ENCODE results near the gene FAM200A. TPM values are rescaled to one million over a fixed set of nuclear protein-coding genes. Genes with fewer than 3 reads are reported as not detected.
A peak's percentile ranks its signal among the peaks of the same experiment; 100 is the strongest.

Gene FAM200A
- total RNA-seq, 6 experiments from 2014 or later: 1.4 to 3.4 (median 2.3) TPM

DNA sequence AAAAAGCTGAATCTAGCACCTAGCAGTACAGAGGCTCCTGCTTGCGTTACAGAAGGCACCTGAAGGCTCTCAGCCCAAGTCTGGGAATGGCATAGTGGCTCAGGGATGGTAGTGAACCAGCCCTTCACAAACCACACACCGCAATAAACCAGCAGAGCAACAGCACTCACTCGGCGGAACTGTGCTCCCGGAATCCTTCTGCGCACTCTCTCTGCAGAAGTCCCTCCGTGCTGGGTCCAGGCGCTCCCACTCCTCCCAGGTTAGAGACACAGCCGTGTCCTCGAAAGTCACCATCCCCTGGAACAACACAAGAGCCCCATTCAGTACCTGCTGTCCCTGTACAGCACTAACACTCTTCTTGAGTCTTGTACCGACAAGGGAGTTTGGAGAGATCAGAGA is 53.4 kb downstream of the FAM200A start:
- ATAC-seq: no peak
- TF ChIP-seq, protein P1, sequence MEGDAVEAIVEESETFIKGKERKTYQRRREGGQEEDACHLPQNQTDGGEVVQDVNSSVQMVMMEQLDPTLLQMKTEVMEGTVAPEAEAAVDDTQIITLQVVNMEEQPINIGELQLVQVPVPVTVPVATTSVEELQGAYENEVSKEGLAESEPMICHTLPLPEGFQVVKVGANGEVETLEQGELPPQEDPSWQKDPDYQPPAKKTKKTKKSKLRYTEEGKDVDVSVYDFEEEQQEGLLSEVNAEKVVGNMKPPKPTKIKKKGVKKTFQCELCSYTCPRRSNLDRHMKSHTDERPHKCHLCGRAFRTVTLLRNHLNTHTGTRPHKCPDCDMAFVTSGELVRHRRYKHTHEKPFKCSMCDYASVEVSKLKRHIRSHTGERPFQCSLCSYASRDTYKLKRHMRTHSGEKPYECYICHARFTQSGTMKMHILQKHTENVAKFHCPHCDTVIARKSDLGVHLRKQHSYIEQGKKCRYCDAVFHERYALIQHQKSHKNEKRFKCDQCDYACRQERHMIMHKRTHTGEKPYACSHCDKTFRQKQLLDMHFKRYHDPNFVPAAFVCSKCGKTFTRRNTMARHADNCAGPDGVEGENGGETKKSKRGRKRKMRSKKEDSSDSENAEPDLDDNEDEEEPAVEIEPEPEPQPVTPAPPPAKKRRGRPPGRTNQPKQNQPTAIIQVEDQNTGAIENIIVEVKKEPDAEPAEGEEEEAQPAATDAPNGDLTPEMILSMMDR (IDR thresholded peaks at IDR 0.05): no peak
- TF ChIP-seq POLR2A (IDR thresholded peaks at IDR 0.05): no peak
- intact Hi-C loops (cut with DNase I): no loop called here

DNA sequence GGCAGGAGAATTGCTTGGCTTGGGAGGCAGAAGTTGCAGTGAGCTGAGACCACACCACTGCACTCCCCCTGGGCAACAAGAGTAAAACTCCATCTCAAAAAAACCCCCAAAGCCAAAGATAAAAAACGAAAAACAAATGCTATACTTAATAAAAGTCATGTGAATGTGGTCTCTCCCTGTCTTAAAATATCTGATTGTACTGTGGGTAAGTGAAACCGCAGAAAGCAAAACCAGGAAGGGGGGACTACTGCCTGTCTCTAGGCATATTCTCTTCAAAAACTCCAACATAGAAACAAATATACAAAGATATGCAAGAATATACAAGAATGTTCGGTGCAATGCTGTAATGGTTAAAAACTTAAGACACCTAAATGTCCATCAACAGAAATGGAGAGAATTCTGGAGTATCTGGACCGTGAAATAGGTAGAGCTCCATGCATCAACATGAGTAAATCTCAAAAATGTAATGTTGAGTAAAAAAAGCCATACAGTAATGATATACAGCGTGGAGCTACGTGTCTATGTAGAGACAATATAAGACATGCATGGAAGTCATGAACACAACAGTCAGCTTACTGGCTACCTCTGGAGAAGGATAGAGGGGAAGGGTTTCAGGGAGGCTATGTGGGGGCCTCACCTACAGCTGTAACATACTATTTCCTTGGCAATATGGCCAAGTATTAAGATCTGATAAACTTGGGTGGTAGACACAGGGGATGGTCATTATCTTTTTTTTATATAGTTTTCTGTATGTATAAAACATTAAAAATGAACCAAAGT is 54.0 kb downstream of the FAM200A start:
- Histone ChIP-seq H3K9me3 (peaks cover 0 to 19% (median 5%) of the 10 kb centered on the region in 4 donors), H3K27ac (no peak overlapping the region), H3K36me3 (peaks cover 0 to 45% (median 14%) of the 10 kb centered on the region in 4 donors), H3K27me3 (no peaks in the 10 kb centered on the region), H3K4me1 (peaks cover 3 to 22% (median 8%) of the 10 kb centered on the region in 4 donors), H3K4me3 (peak overlapping the region in 2 of 3 donors; percentile 86 to 100)
- ATAC-seq (no peak), DNase-seq (no peak)
- intact Hi-C loops (cut with DNase I): no loop called here
- 71% methylated on average over 6 of the region's 6 CpGs for WGBS (ENCODE audit: insufficient coverage, low coverage, low lambda C conversion rate, missing lambda C conversion rate)
- no peak for TF ChIP-seq POLR2A (IDR thresholded peaks at IDR 0.05)
- TF ChIP-seq, protein P1 (IDR thresholded peaks at IDR 0.05): no peak

More for the DNA sequence above, 53.4 kb downstream of the FAM200A start:
- H3K27ac ChIP-seq: no peak overlapping the region
- no peaks in the 10 kb centered on the region for H3K27me3 ChIP-seq
- peak in 1 of 3 donors; percentile 27 for DNase-seq
- peaks cover 0 to 14% (median 5%) of the 10 kb centered on the region in 4 donors for H3K9me3 ChIP-seq
- peaks cover 0 to 39% (median 11%) of the 10 kb centered on the region in 4 donors for H3K36me3 ChIP-seq
- WGBS (ENCODE audit: insufficient coverage, low coverage, low lambda C conversion rate, missing lambda C conversion rate): 69% methylated on average over 10 of the region's 11 CpGs
- peak overlapping the region; percentile 86 to 100 (median 87) for H3K4me3 ChIP-seq
- H3K4me1 ChIP-seq: peaks cover 3 to 22% (median 8%) of the 10 kb centered on the region in 4 donors

Other genes with a start within 250 kb of the FAM200A start
- gene ARPC1A, start 226.2 kb downstream of the FAM200A start, total RNA-seq: 10 to 100 TPM; 50.0 to 78.0 (median 63.4) TPM
- 100 to 1,000 TPM in 2 of 6 experiments, 10 to 100 TPM in 4; 24.4 to 197 (median 52.7) TPM for gene ARPC1B, start 177.4 kb downstream of the FAM200A start, total RNA-seq
- gene PDAP1, start 143.5 kb downstream of the FAM200A start, total RNA-seq: 10 to 100 TPM; 36.3 to 52.9 (median 39.6) TPM
- gene BUD31, start 143.1 kb downstream of the FAM200A start, total RNA-seq: 10 to 100 TPM; 25.6 to 49.2 (median 33.3) TPM
- gene PTCD1, start 113.3 kb downstream of the FAM200A start, total RNA-seq: 1 to 10 TPM; 2.4 to 5.3 (median 2.8) TPM
- gene CPSF4, start 113.2 kb downstream of the FAM200A start, total RNA-seq: 10 to 100 TPM; 10.1 to 16.7 (median 12.0) TPM
- gene ATP5MF, start 85.9 kb downstream of the FAM200A start, total RNA-seq: 1,000 to 10,000 TPM in 2 of 6 experiments, 100 to 1,000 TPM in 4; 134 to 1,633 (median 145) TPM
- gene ZNF789, start 79.2 kb downstream of the FAM200A start, total RNA-seq: 1 to 10 TPM; 2.8 to 5.6 (median 4.0) TPM
- 10 to 100 TPM in 2 of 6 experiments, 1 to 10 TPM in 4; 6.6 to 12.3 (median 9.4) TPM for gene ZNF394, start 51.8 kb downstream of the FAM200A start, total RNA-seq
- gene ZKSCAN5, start 47.5 kb downstream of the FAM200A start, total RNA-seq: 1 to 10 TPM; 2.7 to 4.4 (median 3.1) TPM
- 10 to 100 TPM; 21.5 to 44.4 (median 26.0) TPM for gene ZNF655, start 6.5 kb upstream of the FAM200A start, total RNA-seq
- gene TMEM225B, start 46.2 kb upstream of the FAM200A start, total RNA-seq: 1 to 10 TPM in 1 of 6 experiments, under 1 TPM in 3, not detected in 2; 0.25 to 1.4 (median 0.29) TPM
- gene ZSCAN25, start 64.8 kb upstream of the FAM200A start, total RNA-seq: 1 to 10 TPM; 4.5 to 7.4 (median 6.0) TPM
- gene CYP3A5, start 127.9 kb upstream of the FAM200A start, total RNA-seq: 100 to 1,000 TPM; 307 to 774 (median 646) TPM
- 100 to 1,000 TPM in 4 of 6 experiments, 10 to 100 TPM in 2; 19.8 to 623 (median 340) TPM for gene CYP3A7, start 183.1 kb upstream of the FAM200A start, total RNA-seq
- gene CYP3A4, start 232.1 kb upstream of the FAM200A start, total RNA-seq: over 10,000 TPM in 1 of 6 experiments, 1,000 to 10,000 TPM in 2, 100 to 1,000 TPM in 3; 443 to 12,747 (median 1,120) TPM

Data from right lobe of liver (tissue), 6 donors.